Measurements from ENCODE around the gene MAP3K14. TPM values are rescaled to one million over a fixed set of nuclear protein-coding genes. Genes with fewer than 3 reads are reported as not detected.

MAP3K14 gene
- total and polyA plus RNA-seq, 2 experiments from 2014 or later = 1.3 to 2.9 TPM

GRCh38 chr17:45361451-45361850 lies 44.6 kb upstream of the MAP3K14 start:
- H3K36me3 ChIP-seq = no peaks in the 10 kb centered on the region
- H3K9me3 ChIP-seq (ENCODE audit: low read depth) = no peaks in the 10 kb centered on the region
- no peak for DNase-seq (ENCODE audit: low read depth in 1 of 2, low spot score in 1 of 2)
- H3K27ac ChIP-seq = no peak overlapping the region
- H3K4me1 ChIP-seq (ENCODE audit: low read depth) = no peaks in the 10 kb centered on the region
- H3K27me3 ChIP-seq = no peaks in the 10 kb centered on the region
- no peak for TF ChIP-seq CTCF (IDR thresholded peaks at IDR 0.05; ENCODE audit: low read depth, low read length)
- no peak overlapping the region for H3K4me3 ChIP-seq

DNA sequence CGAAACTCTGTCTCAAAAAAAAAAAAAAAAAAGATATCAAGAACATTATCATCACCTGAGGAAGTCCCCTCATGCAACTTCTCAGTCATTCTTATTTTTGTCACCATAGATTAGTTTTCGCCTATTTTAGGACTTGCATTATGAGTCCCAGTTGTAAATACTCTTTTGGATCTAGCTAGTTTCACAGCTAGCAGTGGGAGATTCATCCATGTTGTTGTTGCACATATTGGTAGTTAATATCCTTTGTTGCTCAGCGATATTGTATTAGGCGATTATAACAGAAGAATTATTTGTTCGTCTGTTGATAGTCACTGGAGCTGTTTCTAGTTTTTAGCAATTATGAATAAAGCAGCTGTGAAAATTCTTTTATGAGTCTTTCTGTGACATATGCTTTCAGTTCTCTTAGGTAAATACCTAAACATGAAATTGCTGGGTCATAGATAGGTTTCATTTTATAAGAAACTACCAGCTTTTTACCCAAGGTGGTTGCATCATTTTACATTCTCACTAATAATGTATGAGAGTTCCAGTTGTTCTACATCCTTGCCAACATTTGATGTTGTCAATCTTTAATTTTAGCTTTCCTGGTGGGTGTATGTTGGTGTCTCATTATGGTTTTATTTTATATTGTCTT lies 40.7 kb upstream of the MAP3K14 start:
- H3K9me3 ChIP-seq (ENCODE audit: low read depth) = no peaks in the 10 kb centered on the region
- H3K27ac ChIP-seq = no peak overlapping the region
- H3K36me3 ChIP-seq = no peaks in the 10 kb centered on the region
- no peak for TF ChIP-seq CTCF (IDR thresholded peaks at IDR 0.05; ENCODE audit: low read depth, low read length)
- H3K4me1 ChIP-seq (ENCODE audit: low read depth) = no peaks in the 10 kb centered on the region
- no peak overlapping the region for H3K4me3 ChIP-seq
- DNase-seq (ENCODE audit: low read depth in 1 of 2, low spot score in 1 of 2) = no peak
- H3K27me3 ChIP-seq = no peaks in the 10 kb centered on the region

- H3K27me3 ChIP-seq = no peaks in the 10 kb centered on the region
- DNase-seq (ENCODE audit: low read depth in 1 of 2, low spot score in 1 of 2) = no peak
- no peak for TF ChIP-seq CTCF (IDR thresholded peaks at IDR 0.05; ENCODE audit: low read depth, low read length)
- H3K4me3 ChIP-seq = no peak overlapping the region
- no peaks in the 10 kb centered on the region for H3K4me1 ChIP-seq (ENCODE audit: low read depth)
- no peaks in the 10 kb centered on the region for H3K36me3 ChIP-seq
- H3K27ac ChIP-seq = no peak overlapping the region
- H3K9me3 ChIP-seq (ENCODE audit: low read depth) = no peaks in the 10 kb centered on the region
Observed at GRCh38 chr17:45355087-45355486, 38.3 kb upstream of the MAP3K14 start.

GRCh38 chr17:45353043-45353442 lies 36.2 kb upstream of the MAP3K14 start:
- no peak for TF ChIP-seq CTCF (IDR thresholded peaks at IDR 0.05; ENCODE audit: low read depth, low read length)
- H3K4me1 ChIP-seq (ENCODE audit: low read depth) = peaks cover 3% of the 10 kb centered on the region
- H3K4me3 ChIP-seq = no peak overlapping the region
- H3K9me3 ChIP-seq (ENCODE audit: low read depth) = no peaks in the 10 kb centered on the region
- no peak for DNase-seq (ENCODE audit: low read depth in 1 of 2, low spot score in 1 of 2)
- no peaks in the 10 kb centered on the region for H3K27me3 ChIP-seq
- no peak overlapping the region for H3K27ac ChIP-seq
- H3K36me3 ChIP-seq = no peaks in the 10 kb centered on the region

DNA sequence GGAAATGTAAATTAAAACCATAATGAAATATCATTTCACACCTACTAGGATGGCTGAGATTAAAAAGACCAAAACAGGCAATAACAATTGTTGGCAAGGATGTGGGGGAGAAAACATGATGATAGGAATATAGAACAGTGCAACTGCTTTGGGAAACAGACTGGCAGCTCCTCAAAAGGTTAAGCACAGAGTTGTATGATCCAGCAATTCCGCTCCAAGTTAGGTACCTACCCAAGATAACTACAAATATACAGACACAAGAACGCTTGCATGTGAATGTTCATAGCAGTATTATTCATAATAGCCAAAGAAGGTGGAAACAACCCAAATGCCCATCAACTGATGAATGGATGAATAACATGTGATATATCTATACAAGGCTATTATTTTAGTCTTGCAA lies 35.0 kb upstream of the MAP3K14 start:
- H3K4me3 ChIP-seq = no peak overlapping the region
- TF ChIP-seq CTCF (IDR thresholded peaks at IDR 0.05; ENCODE audit: low read depth, low read length) = no peak
- DNase-seq (ENCODE audit: low read depth in 1 of 2, low spot score in 1 of 2) = no peak
- H3K27me3 ChIP-seq = no peaks in the 10 kb centered on the region
- H3K4me1 ChIP-seq (ENCODE audit: low read depth) = peaks cover 13% of the 10 kb centered on the region
- no peaks in the 10 kb centered on the region for H3K36me3 ChIP-seq
- H3K9me3 ChIP-seq (ENCODE audit: low read depth) = no peaks in the 10 kb centered on the region
- H3K27ac ChIP-seq = no peak overlapping the region

All from cardiac muscle cell (in vitro differentiated cells and primary cell).